HL-60/S4 treated with phorbol 12-myristate 13-acetate at 8.2 ng/mL for 4 days and 3 days (cell line): Measurements from ENCODE around the gene TBX3.

Experiments
- in situ Hi-C: fragments of 300-500 bp; cut with MboI; formaldehyde crosslinking; loops from 2 replicates; pipeline ENCODE4 v1.15.0; 2022; ENCODE audit warnings: low sequenced_read_pairs

The TBX3 gene

GRCh38 chr12:114683709-114684097 is 272 bp downstream of the TBX3 start:
- in situ Hi-C loops: no loop called here

DNA sequence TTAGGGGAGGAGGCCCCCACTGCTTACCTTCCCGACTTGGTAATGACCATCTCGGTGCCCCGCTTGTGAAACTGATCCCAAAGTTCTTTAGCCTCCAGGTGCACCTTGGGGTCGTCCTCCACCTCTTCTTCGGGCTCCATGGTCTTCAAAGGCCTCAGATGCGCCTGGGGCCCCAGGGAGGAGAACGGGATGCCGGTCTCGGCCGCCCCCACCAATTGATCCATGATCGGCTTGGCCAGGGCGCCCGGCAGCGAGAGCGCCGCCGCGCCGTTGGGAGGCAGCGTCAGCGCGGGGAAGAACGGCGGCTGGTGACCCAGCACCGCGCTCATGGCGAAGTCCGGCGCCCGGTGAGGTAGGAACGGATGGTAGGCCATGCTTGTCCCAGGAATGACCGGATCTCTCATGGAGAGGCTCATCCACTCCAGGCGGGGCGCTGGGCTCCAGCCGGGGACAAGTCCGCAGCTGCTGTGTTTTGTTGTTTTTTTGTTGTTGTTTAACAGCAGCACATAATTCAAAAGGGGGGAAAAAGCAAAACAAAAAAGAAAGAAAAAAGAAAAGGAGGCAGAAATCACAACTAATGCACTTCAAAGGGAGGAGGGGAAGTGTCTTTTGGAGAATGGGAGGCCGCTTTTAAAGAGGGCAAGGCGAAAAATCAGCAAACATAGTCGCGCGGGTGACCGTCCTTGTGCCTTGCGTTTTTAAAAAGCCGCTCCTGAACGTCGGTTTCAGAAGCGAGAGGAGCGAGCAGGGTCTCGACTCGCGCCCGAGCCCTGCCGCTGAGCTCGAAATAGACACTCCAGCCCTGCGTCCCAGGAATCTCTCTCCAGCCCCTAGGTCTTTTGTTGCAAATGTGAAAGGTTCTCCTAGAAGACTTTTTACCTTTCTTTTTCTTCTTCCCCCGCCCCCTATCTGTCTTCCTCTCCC is 928 bp downstream of the TBX3 start:
- in situ Hi-C loops: no loop called here

DNA sequence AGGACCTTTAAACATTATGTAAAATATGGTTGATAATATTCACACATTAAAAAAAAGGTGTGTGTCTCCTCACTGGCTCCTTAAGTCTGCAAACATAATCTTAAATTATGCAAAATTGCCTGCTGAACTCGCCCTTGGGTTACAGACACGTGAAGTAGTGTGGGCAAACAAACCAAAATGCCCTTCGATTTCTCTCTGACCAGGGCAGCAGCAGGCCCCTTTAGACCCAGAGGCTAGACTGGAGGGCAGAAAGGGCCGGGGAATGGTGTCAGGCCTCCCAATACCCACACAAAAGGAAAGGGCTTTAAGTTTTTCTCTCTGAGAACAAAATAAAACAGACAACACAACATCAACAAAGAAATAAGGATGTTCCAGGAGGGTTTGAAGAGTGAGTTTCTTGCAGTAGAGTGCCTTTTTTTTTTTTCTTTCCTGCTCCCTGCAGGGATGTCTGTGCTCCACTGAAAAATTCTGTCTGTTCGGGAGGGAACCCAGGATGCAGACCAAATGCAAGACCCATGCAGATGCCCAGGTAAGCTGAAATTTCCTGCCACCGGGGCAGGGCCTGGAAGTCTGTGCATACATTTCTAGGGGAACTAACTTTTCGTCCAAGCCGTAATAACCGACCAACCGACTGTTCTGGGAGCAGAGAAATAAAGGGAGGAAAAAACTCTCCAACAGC is 1.7 kb downstream of the TBX3 start:
- in situ Hi-C loops: no loop called here

GRCh38 chr12:114681116-114681871 is 2.7 kb downstream of the TBX3 start:
- in situ Hi-C loops: no loop called here

DNA sequence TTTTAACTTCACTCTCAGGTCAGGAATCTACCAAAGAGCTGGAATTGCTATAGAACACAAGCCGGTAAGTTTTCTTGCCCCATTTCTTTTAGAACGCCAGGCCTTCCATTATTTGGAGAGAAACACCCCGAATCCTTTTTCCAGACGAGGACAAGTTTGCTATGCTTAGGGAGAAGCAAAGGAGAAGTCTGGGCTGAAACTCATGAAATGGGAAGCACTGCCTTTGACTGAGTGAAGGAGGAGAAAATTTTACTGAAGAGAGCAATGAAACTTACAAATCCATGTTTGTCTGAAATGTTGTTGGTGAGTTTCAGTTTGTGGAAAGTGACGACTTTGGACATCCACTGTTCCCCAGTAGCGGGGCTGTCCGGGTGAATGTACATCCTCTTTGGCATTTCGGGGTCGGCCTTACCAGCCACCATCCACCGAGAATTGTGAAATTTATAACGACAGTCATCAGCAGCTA is 3.3 kb downstream of the TBX3 start:
- in situ Hi-C loops: no loop called here

GRCh38 chr12:114679942-114680341 is 4.0 kb downstream of the TBX3 start:
- in situ Hi-C loops: no loop called here

GRCh38 chr12:114679452-114679875 is 4.5 kb downstream of the TBX3 start:
- in situ Hi-C loops: no loop called here

GRCh38 chr12:114678718-114679117 is 5.3 kb downstream of the TBX3 start:
- in situ Hi-C loops: no loop called here

DNA sequence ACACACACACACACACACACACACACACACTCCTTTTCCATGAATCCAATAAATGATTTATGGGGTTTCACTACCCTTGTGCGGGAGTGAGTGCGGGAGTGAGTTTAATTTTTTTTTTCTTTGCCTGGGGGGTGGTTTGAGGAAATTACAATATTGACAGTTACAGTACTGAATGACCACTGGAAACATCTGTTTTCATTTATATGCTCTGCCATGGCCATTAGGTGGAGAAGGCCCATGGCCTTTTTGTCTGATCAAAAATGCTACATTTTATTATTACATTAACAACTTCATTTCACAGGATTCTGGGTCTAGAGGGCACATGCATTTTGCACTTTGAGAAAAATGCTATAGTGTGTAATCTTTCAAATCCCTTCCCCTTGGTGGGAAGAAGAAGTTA is 5.9 kb downstream of the TBX3 start:
- in situ Hi-C loops: no loop called here

GRCh38 chr12:114676142-114676741 is 7.7 kb downstream of the TBX3 start:
- in situ Hi-C loops: no loop called here

DNA sequence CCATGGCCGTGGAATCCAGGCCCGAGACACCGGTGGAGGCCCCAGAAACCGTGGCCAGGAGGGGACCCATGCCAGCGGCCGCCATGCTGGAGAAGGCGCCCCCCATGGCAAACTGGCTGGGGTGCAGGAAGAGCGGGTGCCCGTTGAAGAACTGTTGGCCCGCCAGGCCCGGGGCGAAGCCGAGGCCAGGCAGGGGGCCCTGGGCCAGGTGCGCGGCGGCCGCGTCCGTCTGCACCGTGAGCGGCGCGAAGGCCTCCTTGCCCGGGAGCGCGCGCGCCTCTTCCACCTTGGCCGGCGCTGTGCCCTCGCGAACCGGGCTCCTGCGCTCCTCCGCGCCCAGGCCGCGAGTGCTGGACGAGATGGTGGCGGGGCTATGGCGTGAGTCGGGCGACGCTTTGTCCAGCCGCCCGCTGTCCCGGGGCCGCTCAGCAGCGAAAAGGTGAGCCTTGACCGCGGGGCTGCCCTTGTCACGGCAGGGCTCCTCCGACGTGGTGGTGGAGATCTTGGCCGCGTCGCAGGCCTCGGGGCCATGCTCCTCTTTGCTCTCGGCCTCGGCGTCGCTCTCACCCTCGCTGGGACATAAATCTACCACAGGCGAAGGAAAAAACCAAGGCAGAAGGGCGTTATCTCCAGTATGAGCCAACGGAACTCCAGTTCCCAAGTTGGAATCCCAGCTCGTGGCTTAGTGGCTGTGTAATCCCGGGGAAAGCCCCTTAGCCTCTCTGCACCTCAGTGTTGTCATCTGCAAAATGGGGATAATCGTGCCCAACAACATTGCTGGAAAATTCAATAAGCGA is 9.5 kb downstream of the TBX3 start:
- in situ Hi-C loops: loop anchor here (25.0 kb wide), 1 partner anchor 1238 kb away; no protein-coding TSS in a partner anchor

- in situ Hi-C loops: loop anchor here (25.0 kb wide), 1 partner anchor 1238 kb away; no protein-coding TSS in a partner anchor
Observed at GRCh38 chr12:114673901-114674250, 10.1 kb downstream of the TBX3 start.

DNA sequence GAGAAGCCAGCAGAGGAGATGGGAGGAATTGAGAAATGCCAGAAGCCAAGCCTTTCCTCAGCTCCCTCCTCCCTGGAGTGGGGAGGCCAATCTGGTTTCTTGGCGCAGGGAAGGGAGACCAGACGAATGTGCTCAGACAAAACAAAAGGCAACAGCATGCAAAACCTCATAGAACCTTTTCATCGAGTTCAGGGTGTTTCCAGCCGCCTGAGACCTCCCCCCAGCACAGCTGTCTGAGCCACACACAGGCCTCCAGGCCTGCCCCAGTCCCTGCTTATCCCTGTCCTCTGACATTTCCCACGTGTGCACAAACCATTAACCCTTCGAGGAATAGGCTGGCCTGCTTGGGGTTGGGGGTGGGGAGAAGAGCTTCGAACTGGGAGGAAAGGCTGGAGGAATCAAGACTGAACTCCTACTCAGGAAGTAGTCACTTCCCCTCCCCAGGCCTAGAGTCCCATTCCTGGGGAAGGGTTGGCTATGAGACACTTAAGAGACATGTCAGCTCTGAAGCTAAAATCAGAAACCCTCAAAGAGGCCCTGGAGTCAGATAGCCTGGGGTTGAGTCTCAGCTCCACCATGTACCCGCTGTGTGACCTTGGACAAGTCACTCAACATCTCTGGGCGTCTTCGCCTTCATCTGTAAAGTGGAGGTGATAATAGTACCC is 10.7 kb downstream of the TBX3 start:
- in situ Hi-C loops: loop anchor here (25.0 kb wide), 1 partner anchor 1239 kb away; no protein-coding TSS in a partner anchor

- in situ Hi-C loops: loop anchor here (25.0 kb wide), 1 partner anchor 1240 kb away; no protein-coding TSS in a partner anchor
Observed at GRCh38 chr12:114672817-114673168, 11.2 kb downstream of the TBX3 start.

- in situ Hi-C loops: loop anchor here (25.0 kb wide), 1 partner anchor 1241 kb away; no protein-coding TSS in a partner anchor
Observed at GRCh38 chr12:114671443-114672411, 12.2 kb downstream of the TBX3 start.

GRCh38 chr12:114671066-114671442 is 12.9 kb downstream of the TBX3 start:
- in situ Hi-C loops: loop anchor here (25.0 kb wide), 1 partner anchor 1241 kb away; no protein-coding TSS in a partner anchor

DNA sequence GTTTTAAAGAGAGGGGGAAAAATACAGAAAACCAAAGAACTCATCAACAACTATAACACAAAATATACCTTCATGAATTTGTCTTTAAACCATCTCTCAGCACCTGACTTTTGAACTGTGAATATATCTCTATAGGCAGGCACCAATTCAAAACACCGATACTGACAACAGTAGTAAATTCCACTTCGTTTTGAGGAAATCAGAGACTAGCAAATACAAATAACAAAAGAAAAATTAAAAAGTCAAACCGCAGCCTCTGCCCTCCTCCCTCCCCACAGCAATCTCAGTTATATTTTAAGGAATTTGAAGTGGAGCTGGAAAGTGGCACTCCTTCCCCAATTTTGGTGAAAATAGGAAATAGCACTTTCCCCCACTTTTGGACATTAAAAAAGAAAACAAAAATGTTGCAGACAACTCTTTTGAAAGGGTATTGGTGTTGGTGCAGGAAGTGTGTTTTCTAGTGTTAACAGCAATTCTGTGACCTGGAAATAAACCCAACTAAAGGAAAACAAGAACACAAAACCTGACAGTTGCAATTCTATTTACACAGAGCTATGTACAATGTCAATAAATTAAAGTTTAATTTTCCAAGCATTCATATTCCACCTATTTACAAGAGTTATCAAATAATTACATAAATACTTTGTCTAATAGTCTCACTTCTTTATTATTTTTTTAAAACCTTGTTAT is 13.5 kb downstream of the TBX3 start:
- in situ Hi-C loops: loop anchor here (25.0 kb wide), 1 partner anchor 1242 kb away; no protein-coding TSS in a partner anchor
